ENCODE measurements around the gene GNRH2. TPM values are rescaled to one million over a fixed set of nuclear protein-coding genes. Genes with fewer than 3 reads are reported as not detected.
A peak's percentile ranks its signal among the peaks of the same experiment; 100 is the strongest.
"Not testable (repeated sequence)": the region's sequence is repeated elsewhere in the genome, so short reads cannot be mapped to it uniquely, and the experiment has no call there.

GNRH2 gene
- total RNA-seq, 1 donor from 2014 or later = 0.87 TPM

DNA sequence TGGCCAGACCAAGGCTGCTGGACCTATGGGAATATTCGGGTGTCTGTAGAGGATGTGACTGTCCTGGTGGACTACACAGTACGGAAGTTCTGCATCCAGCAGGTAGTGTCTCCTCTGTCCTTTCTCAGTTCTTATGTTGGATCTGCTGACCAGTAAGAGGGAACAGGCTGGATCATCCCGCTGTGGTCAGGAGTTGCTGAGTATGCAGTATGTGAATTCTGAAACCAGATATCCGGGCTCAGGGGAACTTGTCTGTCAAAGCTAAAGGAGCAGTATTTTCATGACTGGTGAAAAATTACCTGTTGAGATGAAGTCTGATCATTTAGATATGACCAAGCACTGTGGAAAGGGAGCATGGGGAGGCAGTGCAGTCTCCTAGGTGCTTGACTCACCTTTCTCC lies 22.1 kb upstream of the GNRH2 start:
- Mint-ChIP-seq H3K27ac (ENCODE audit: unreplicated experiment) (no peak overlapping the region), H3K36me3 (ENCODE audit: low read depth, unreplicated experiment) (peaks cover 42% of the 10 kb centered on the region)
- TF ChIP-seq, protein P1, sequence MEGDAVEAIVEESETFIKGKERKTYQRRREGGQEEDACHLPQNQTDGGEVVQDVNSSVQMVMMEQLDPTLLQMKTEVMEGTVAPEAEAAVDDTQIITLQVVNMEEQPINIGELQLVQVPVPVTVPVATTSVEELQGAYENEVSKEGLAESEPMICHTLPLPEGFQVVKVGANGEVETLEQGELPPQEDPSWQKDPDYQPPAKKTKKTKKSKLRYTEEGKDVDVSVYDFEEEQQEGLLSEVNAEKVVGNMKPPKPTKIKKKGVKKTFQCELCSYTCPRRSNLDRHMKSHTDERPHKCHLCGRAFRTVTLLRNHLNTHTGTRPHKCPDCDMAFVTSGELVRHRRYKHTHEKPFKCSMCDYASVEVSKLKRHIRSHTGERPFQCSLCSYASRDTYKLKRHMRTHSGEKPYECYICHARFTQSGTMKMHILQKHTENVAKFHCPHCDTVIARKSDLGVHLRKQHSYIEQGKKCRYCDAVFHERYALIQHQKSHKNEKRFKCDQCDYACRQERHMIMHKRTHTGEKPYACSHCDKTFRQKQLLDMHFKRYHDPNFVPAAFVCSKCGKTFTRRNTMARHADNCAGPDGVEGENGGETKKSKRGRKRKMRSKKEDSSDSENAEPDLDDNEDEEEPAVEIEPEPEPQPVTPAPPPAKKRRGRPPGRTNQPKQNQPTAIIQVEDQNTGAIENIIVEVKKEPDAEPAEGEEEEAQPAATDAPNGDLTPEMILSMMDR (IDR thresholded peaks at IDR 0.05; ENCODE audit: unreplicated experiment) = no peak

DNA sequence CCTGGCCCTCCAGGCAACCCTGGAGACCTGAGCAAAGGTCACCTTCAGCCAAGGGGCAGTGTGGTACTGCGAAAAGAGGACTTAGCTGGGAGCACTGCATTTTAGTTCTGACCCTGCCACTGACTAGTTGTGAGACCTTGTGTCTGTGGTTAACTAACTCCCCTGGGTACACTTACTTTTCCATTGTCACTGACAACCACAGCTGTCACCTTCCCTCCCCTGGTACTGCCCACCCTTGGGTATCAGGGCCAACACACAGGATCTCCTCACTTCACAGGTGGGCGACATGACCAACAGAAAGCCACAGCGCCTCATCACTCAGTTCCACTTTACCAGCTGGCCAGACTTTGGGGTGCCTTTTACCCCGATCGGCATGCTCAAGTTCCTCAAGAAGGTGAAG lies 21.6 kb upstream of the GNRH2 start:
- Mint-ChIP-seq H3K4me3 (ENCODE audit: unreplicated experiment) (peak overlapping the region; percentile 22), H3K4me1 (ENCODE audit: unreplicated experiment) (no peaks in the 10 kb centered on the region), H3K27ac (ENCODE audit: unreplicated experiment) (no peak overlapping the region), H3K27me3 (ENCODE audit: unreplicated experiment) (peaks cover 4% of the 10 kb centered on the region), H3K9me3 (ENCODE audit: unreplicated experiment) (no peaks in the 10 kb centered on the region), H3K36me3 (ENCODE audit: low read depth, unreplicated experiment) (peaks cover 42% of the 10 kb centered on the region)
- DNase-seq (ENCODE audit: low spot score) = no peak
- TF ChIP-seq, protein P1 (IDR thresholded peaks at IDR 0.05; ENCODE audit: unreplicated experiment) = no peak

More for the DNA sequence above, 22.1 kb upstream of the GNRH2 start:
- Mint-ChIP-seq H3K4me1 (ENCODE audit: unreplicated experiment) (no peaks in the 10 kb centered on the region), H3K9me3 (ENCODE audit: unreplicated experiment) (no peaks in the 10 kb centered on the region), H3K27me3 (ENCODE audit: unreplicated experiment) (peaks cover 4% of the 10 kb centered on the region), H3K4me3 (ENCODE audit: unreplicated experiment) (peak overlapping the region; percentile 1)
- no peak for DNase-seq (ENCODE audit: low spot score)

DNA sequence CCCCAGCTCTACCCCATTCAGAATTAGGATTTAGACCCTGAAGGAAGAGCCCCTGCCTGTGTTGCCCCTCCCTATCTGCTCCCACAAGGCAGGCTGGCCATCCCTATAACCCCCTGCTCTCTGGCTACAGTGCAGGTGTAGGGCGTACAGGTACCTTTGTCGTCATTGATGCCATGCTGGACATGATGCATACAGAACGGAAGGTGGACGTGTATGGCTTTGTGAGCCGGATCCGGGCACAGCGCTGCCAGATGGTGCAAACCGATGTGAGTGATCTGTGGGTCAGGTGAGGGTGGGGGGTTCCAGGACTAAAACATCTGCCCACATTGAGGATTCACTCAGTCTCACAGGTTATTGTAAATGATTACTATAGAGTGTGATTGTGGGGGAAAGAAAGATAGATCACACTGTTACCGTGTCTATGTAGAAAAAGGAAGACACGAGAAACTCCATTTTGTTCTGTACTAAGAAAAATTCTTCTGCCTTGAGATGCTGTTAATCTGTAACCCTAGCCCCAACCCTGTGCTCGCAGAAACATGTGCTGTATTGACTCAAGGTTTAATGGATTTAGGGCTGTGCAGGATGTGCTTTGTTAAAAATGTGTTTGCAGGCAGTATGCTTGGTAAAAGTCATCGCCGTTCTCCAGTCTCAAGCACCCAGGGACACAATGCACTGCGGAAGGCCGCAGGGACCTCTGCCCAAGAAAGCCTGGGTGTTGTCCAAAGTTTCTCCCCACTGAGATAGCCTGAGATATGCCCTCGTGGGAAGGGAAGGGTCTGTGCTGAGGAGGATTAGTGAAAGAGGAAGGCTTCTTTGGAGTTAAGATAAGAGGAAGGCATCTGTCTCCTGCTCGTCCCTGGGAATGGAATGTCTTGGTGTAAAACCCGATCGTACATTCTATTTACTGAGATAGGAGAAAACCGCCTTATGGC lies 20.6 kb upstream of the GNRH2 start:
- not testable (repeated sequence) for H3K4me3 Mint-ChIP-seq (ENCODE audit: unreplicated experiment); DNase-seq (ENCODE audit: low spot score); H3K4me1 Mint-ChIP-seq (ENCODE audit: unreplicated experiment); H3K27ac Mint-ChIP-seq (ENCODE audit: unreplicated experiment); H3K9me3 Mint-ChIP-seq (ENCODE audit: unreplicated experiment); H3K27me3 Mint-ChIP-seq (ENCODE audit: unreplicated experiment)
- peaks cover 39% of the 10 kb centered on the region for H3K36me3 Mint-ChIP-seq (ENCODE audit: low read depth, unreplicated experiment)

DNA sequence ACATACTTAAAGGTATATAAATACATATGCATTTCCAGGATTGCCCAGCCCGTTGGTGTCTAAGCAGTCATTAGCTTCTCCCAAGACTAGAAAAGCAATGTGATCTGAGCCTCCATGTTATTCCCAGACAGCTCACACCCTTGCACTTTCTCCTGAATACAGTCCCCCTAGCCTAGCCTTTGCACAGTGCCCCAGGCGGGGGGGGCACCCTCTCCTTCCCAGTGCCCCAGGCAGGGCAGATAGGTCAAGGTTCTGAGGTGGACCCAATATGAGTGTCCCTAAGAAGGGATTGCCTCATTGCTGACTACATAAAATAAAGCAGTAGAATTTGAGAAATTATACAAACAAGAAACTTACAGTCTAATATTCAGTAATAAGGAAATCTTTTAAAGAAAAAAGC lies 15.4 kb upstream of the GNRH2 start:
- no peaks in the 10 kb centered on the region for H3K9me3 Mint-ChIP-seq (ENCODE audit: unreplicated experiment)
- H3K27me3 Mint-ChIP-seq (ENCODE audit: unreplicated experiment) = peaks cover 3% of the 10 kb centered on the region
- peaks cover 32% of the 10 kb centered on the region for H3K36me3 Mint-ChIP-seq (ENCODE audit: low read depth, unreplicated experiment)
- TF ChIP-seq, protein P1 (IDR thresholded peaks at IDR 0.05; ENCODE audit: unreplicated experiment) = no peak
- H3K27ac Mint-ChIP-seq (ENCODE audit: unreplicated experiment) = no peak overlapping the region
- DNase-seq (ENCODE audit: low spot score) = no peak
- H3K4me1 Mint-ChIP-seq (ENCODE audit: unreplicated experiment) = no peaks in the 10 kb centered on the region
- H3K4me3 Mint-ChIP-seq (ENCODE audit: unreplicated experiment) = no peak overlapping the region

DNA sequence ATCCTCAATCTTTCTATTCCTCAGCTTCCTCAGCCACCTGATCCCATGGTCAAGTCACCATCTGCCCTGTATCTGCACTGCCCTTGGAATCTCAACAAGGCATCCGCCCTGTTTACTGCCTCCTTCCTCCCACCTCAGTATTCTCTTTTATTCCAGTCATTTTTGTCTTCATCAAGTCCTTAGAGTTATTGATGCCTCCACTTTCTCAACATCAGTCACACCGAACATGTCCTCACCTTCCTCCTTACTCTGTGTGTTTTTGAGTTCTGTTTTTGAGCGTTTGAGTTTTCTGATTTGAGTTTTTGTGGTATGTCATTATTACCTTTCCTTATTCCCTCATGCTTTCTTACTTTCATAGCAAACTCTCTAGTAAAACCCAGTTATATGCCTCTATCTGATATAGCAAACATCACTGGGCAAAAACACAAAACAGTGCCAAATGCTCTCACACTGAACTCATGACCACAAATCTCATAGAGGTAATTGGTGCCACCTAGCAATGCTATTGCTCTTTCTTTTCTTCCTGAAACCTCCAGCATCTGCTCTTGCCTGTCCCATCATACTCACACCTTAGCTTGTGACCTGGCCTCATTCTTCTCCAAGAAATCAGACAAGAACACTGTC lies 11.8 kb upstream of the GNRH2 start:
- no peak for DNase-seq (ENCODE audit: low spot score)
- no peak overlapping the region for H3K4me3 Mint-ChIP-seq (ENCODE audit: unreplicated experiment)
- peaks cover 38% of the 10 kb centered on the region for H3K36me3 Mint-ChIP-seq (ENCODE audit: low read depth, unreplicated experiment)
- peaks cover 4% of the 10 kb centered on the region for H3K27me3 Mint-ChIP-seq (ENCODE audit: unreplicated experiment)
- TF ChIP-seq, protein P1 (IDR thresholded peaks at IDR 0.05; ENCODE audit: unreplicated experiment) = no peak
- no peaks in the 10 kb centered on the region for H3K9me3 Mint-ChIP-seq (ENCODE audit: unreplicated experiment)
- no peak overlapping the region for H3K27ac Mint-ChIP-seq (ENCODE audit: unreplicated experiment)
- H3K4me1 Mint-ChIP-seq (ENCODE audit: unreplicated experiment) = no peaks in the 10 kb centered on the region
